GM19397 (cell line): Measurements from ENCODE around the gene MARK3.

ENCODE experiments used
- ATAC-seq: cut with Tn5 transposase; IDR thresholded peaks from one replicate; pipeline ENCODE4 v1.9.1; 2021; ENCODE audit warnings: mild to moderate bottlenecking, moderate library complexity; ENCODE audit not compliant: unreplicated experiment

The MARK3 gene

DNA sequence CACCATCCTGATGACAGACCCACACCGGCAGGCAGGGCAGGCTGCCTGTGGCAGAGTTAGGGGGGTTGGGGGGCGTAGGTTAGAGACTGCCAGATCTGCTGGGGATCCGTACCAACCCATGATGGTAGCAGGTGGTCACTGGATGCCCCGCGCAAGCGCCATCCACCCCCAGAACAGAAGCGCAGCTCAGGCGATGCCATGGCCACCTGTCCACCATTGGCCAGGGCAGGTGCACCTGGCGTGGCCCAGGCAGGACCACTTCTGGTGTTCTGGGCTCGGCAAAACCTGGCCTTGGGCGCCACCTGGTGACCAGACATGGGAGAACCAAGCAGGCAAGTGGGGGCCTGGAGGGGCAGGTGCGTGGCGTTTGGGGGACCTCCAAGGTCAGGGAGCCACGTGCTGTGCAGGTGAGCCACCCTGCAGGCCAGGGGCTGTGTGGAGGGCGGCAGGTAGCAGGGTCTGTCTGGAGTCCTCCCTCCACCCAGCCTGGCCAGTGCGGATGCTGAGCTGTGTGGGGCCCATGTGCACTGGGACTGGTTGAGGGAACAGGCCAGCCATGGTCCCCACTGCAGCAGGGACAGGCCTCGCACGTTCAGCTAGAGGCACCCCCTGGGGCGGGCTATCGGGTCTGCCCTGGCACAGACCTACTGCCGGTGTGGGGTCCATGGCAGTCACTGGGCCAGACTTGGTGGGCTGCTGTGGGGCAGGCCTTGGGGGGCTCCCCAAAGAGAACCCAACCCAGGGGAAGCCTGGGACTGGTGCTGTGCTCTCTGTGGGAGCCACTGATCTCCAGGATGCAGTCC, 161.6 kb downstream of the MARK3 start:
- no peak for ATAC-seq

DNA sequence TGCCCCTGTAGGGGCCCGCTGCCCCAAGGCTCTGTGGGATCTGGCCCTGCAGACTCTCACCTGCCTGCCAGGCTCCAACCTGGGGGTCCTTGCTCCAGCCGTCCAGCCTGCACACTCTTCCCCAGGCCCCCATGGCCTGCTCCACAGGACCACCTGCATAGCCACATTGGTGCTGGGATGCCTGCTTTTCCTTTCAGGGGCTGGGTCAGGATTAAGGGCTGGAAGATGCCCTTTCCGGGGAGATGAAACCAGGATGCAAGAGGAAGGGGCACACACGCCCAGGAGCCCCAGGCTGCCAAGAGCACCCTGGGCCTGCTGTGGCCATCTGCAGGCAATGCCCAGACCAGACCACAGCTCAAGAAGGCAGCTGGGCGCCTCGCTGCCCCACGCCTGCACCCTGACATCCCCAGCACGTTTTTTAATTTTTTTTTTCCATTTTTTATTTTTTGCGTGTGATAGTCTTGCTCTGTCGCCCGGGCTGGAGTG, 162.3 kb downstream of the MARK3 start:
- no peak for ATAC-seq

DNA sequence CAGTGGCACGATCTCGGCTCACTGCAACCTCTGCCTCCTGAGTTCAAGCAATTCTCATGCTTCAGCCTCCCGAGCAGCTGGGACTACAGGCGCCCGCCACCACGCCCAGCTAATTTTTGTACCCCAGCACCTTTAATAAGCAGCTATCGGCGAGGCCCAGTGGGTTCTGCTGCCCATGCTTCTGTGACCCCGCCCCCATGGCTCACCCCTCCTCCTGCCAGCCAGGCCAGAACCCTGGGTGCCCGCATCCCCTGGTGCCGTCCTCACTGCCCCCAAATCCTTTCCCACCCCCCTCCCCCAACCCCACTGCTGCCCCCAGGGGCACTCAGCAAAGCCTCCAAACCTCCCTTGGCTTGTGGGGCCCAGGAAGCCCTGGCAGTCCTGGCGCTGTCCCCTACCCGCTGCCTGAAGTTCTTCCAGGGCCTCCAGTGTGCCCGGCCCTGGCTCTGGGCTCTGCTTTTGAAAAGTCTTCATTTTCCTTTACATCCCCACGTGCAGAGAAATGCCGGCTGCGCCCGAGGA, 162.8 kb downstream of the MARK3 start:
- ATAC-seq = no peak

DNA sequence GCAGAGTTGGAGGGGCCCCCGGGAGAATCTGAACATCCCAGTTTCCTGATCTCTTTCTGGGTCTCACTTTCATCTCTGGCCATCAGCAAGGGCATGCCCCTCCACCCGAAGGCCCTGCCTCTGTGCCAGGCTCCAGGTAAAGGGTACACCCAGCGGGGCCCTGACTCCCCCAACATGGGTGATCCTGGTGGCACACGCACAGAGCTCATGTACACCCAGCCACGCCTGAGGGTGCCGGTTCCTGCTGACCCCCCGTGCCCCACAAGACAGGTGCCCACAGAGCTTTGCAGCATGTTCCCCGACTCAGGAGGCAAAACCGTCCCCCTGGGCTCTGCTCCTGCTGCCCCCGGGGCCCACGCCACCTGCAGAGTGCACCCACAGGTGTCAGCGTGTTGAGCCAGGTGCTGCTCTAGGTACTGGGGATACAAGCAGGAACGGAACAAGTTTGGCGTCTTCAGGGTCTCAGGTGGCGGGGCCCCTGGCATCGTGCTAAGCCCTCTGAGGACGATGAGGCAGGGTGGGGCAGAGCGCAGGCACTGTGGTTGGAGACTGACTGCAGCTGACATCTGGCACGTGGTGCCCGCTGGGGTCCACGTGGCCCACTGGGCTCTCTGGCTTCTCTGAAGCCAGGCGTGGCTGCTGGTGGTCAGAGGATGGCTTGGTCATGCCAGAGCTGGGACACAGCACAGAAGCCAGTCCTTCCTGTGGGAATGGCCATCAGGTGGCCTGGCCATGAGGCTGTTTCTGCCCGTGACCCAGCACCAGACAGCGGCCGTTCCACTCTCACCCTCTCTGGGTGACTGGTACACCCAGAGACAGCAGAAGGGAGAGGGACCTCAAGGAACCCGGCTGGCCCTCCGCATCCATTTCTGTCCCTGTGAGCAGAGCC, 163.5 kb downstream of the MARK3 start:
- no peak for ATAC-seq

DNA sequence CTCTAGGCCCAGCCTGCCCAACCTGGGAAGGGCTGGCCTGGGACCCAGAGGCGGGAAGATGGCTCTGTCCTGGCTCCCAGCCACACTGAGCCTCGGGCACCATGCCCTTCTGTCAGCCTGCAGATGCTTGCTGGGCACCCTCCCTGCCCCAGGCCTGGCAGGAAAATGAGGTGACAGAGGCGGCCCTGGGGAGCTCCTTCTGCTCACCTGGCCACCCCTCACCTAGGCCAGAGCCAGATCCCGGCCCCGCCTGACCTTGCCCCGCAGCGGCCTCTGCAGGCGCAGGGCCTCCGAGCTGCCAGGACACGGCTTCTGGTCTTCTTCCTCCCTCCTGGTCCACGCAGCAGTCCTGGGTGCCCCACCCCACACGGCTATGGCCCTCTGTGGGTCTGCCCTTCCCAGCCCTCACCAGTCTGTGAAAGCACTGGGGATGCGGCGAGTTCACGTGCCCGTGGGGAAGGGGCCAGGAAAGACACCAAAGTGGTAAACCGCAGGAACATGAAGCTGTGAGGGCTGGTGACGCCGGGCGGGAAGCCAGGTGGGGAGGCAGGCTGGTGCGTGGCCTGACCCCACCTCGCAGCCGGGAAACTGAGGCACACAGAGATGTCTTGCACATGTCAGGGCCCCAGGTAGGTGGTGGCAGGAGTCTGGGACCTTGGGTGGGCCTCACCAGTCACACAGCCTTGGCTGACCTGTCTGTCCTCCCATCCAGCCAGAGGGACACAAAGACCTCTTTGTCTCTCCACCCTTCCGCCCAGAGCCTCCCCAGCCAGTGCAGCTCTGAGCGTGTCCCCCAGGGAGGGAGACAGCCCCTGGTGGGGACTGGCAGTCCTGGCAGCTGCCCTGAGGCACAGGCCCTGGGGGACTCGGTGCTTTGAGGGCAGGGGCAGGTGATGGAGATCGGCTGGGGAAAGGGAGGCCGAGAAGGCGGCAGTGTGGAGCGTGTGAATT, 164.4 kb downstream of the MARK3 start:
- no peak for ATAC-seq

GRCh38 chr14:103550451-103551337, 165.5 kb downstream of the MARK3 start:
- no peak for ATAC-seq

DNA sequence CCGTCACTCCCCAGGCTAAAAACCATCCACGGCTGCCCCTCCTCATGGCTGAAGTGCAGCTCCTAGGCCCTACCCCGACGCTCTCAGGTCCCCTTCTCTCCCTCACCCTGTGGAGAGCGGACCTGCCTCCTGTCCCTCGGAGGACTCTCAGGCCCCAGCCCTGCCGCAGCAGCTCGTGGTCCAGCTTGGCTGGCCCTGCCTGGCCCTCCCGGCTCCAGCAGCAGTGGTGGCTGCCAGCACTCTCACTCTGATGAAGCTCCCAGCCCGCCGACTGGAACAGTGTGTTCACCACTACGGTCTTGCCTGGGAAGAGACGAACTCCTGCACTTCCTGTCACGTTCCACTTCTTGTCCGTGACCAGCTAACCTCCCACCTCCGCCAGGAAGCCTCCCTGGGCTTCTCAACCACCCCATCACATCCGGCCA, 166.1 kb downstream of the MARK3 start:
- ATAC-seq = no peak

DNA sequence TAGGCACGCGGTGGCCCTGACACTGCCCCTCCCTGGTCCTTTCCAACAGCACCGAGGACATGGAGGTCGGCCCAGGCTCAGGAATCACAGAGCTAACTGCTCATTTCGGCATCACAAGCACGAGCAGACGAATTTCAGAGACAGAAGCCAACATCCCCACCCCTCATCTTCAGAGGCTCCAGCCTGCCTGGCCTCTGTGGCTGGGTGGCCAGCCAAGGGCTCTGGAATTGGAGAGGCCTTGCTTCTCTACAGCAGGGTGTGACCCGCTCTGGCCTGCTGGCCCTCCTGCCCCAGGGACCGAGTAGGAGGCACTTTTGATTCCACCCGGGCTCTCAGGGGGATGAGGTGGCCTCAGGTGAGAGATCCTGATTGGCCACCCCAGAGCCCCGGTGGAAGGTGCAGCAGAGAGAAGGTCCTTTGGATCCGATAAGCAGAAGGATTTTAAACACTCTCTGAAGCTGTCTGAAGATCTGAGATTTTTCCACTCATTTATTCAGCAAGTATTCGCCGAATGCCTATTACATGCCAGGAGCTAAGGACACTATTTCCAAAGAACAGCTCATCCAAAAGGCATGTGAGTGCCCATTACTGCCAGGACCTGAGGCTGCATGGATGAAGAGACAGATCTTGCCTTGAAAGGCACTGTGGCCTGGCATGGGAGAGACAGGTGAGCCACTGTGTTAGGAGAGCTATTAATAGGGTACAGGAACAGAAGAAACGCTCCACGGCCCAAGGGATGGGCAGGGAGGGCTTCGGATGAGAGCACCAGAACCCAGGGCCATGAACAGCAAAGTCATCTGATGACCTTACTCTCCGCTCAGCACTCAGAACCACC, 167.0 kb downstream of the MARK3 start:
- no peak for ATAC-seq

DNA sequence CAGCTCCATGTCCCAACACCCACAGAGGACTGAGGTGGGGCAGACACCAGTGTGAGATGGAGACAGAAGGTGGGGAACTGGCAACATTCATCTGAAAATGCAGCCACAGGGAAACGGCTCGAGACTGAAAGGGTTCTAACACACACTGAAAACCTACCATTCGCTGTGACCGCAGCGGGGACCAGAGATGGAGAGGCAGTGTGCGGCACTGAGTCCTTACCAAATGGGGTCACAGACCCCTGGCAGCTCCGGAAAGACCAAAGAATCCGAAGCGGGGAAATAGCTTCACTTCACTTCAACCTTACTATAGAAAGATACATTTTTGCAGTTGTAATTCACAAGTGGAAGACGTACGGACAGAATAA, 167.6 kb downstream of the MARK3 start:
- ATAC-seq = no peak
